H1 (cell line): ENCODE results near the gene ACBD4.

Source experiments
- CREB1 ChIP-seq: IDR thresholded peaks from 2 replicates; pipeline ENCODE4 v1.6.1; 2012; ENCODE audit warnings: inconsistent platforms
- EZH2 ChIP-seq: fragments of 200-600 bp; sonication (generic); IDR thresholded peaks from 2 replicates; pipeline ENCODE4 v1.7.1; 2012; ENCODE audit warnings: low read depth, mild to moderate bottlenecking, moderate library complexity, low read length, inconsistent platforms; ENCODE audit not compliant: severe bottlenecking
- GTF2F1 ChIP-seq: IDR thresholded peaks from 2 replicates; pipeline ENCODE4 v1.6.1; 2012; ENCODE audit warnings: low read depth, low read length, improper control_type of control experiment, borderline replicate concordance
- MAFK ChIP-seq: IDR thresholded peaks from 2 replicates; pipeline ENCODE4 v1.6.1; 2012; ENCODE audit warnings: low read depth, mild to moderate bottlenecking, improper control_type of control experiment, low read length
- MAX ChIP-seq: IDR thresholded peaks from 2 replicates; pipeline ENCODE4 v1.6.1; 2012; ENCODE audit warnings: inconsistent platforms
- POLR2A ChIP-seq, 2 experiments: IDR thresholded peaks; 1 replicate in 1 of 2; 2 replicates in 1 of 2; pipeline ENCODE4 v1.6.1; 2011; ENCODE audit warnings: low read depth in 2 of 2, low read length in 2 of 2, mild to moderate bottlenecking in 2 of 2; ENCODE audit errors: control extremely low read depth in 1 of 2
- SIX5 ChIP-seq: IDR thresholded peaks from 2 replicates; pipeline ENCODE4 v1.6.1; 2011; ENCODE audit warnings: mild to moderate bottlenecking, low read depth, low read length
- TEAD4 ChIP-seq: IDR thresholded peaks from 2 replicates; pipeline ENCODE4 v1.6.1; 2012; ENCODE audit warnings: low read depth, low read length, inconsistent platforms, mixed read lengths
- YY1 ChIP-seq: IDR thresholded peaks from 2 replicates; pipeline ENCODE4 v1.6.1; 2011; ENCODE audit warnings: low read depth, mild to moderate bottlenecking, low read length
- TF ChIP-seq, protein P1 (sequence below), 3 experiments: IDR thresholded peaks; 1 replicate in 2 of 3; 2 replicates in 1 of 3; pipeline versions ENCODE4 v1.5.1 to v1.6.1; 2011; ENCODE audit warnings: low read length in 3 of 3, mild to moderate bottlenecking in 3 of 3, inconsistent platforms in 2 of 3, low read depth in 1 of 3, moderate library complexity in 1 of 3; ENCODE audit not compliant: insufficient read depth in 1 of 3; ENCODE audit errors: control extremely low read depth in 1 of 3

- TF ChIP-seq, protein P1, sequence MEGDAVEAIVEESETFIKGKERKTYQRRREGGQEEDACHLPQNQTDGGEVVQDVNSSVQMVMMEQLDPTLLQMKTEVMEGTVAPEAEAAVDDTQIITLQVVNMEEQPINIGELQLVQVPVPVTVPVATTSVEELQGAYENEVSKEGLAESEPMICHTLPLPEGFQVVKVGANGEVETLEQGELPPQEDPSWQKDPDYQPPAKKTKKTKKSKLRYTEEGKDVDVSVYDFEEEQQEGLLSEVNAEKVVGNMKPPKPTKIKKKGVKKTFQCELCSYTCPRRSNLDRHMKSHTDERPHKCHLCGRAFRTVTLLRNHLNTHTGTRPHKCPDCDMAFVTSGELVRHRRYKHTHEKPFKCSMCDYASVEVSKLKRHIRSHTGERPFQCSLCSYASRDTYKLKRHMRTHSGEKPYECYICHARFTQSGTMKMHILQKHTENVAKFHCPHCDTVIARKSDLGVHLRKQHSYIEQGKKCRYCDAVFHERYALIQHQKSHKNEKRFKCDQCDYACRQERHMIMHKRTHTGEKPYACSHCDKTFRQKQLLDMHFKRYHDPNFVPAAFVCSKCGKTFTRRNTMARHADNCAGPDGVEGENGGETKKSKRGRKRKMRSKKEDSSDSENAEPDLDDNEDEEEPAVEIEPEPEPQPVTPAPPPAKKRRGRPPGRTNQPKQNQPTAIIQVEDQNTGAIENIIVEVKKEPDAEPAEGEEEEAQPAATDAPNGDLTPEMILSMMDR (IDR thresholded peaks at IDR 0.05; ENCODE audit: control extremely low read depth in 1 of 3, insufficient read depth in 1 of 3, low read depth in 1 of 3, low read length in 3 of 3): no peak
- no peak for TF ChIP-seq TEAD4
- 0 out of 3 replicates have a peak, but pooled peaks of 1 of the 2 experiments have one; percentile 34 for TF ChIP-seq POLR2A (IDR thresholded peaks at IDR 0.05; ENCODE audit: control extremely low read depth in 1 of 2, low read depth in 2 of 2, low read length in 2 of 2)
- TF ChIP-seq EZH2: no peak
- TF ChIP-seq MAX: no peak
- TF ChIP-seq MAFK: no peak
- no peak for TF ChIP-seq YY1
- no peak for TF ChIP-seq GTF2F1
- TF ChIP-seq CREB1: no peak
- no peak for TF ChIP-seq SIX5
Observed at GRCh38 chr17:45132320-45132571, 3.2 kb upstream of the ACBD4 start, which contains the start of gene PLCD3.
